IMR-90 (cell line): Measurements from ENCODE around the gene AP3B1. TPM values are rescaled to one million over a fixed set of nuclear protein-coding genes. Genes with fewer than 3 reads are reported as not detected.
"Not testable (repeated sequence)": the region's sequence is repeated elsewhere in the genome, so short reads cannot be mapped to it uniquely, and the experiment has no call there.

Source experiments
- ATAC-seq: fragments of 200-7000 bp; cut with Tn5 transposase; 2 replicates; pipeline ENCODE4 v1.9.1; 2020; ENCODE audit warnings: low read depth, mild to moderate bottlenecking, moderate library complexity
- BruUV-seq: library from RNA; stranded (reverse); fragments of 400-500 nt; replicated peaks from 2 replicates; lab custom pipeline; 2021; lab: Mats Ljungman, UMichigan
- CTCF ChIA-PET: fragments of 300-600 bp; formaldehyde crosslinking; extraction: SDS; loops from one replicate; lab custom pipeline; 2021; ENCODE audit warnings: antibody characterized with exemption; lab: Yijun Ruan, JAX
- POLR2A ChIA-PET: fragments of 300-600 bp; sonication (Branson Sonifier 250); formaldehyde crosslinking; loops from one replicate; lab custom pipeline; 2022; ENCODE audit warnings: antibody characterized with exemption; ENCODE audit not compliant: unreplicated experiment; lab: Charles Lee
- DNase-seq: peaks from one replicate; pipeline ENCODE4 v3.0.0; 2013
- H2AFZ ChIP-seq: replicated peaks from 2 replicates; pipeline ENCODE3; 2013; ENCODE audit warnings: low read length, mild to moderate bottlenecking; ENCODE audit not compliant: poor library complexity
- H2AK5ac ChIP-seq: 2 replicates; pipeline ENCODE4 v1.6.1; 2013; ENCODE audit warnings: low read depth, low read length, inconsistent platforms
- H2AK9ac ChIP-seq: replicated peaks from 2 replicates; pipeline ENCODE3; 2013; ENCODE audit warnings: mild to moderate bottlenecking, low read depth, low read length, moderate library complexity; ENCODE audit not compliant: poor library complexity
- H2BK120ac ChIP-seq: 2 replicates; pipeline ENCODE4 v1.6.1; 2013; ENCODE audit warnings: low read depth, low read length, inconsistent platforms
- H2BK15ac ChIP-seq: 3 replicates; pipeline ENCODE4 v1.6.1; 2013; ENCODE audit warnings: low read depth, low read length, inconsistent platforms
- H2BK20ac ChIP-seq: 2 replicates; pipeline ENCODE4 v1.6.1; 2013; ENCODE audit warnings: low read depth, mild to moderate bottlenecking, inconsistent platforms, low read length, moderate library complexity
- H2BK5ac ChIP-seq: 2 replicates; pipeline ENCODE4 v1.6.1; 2013; ENCODE audit warnings: mild to moderate bottlenecking, low read depth, low read length, inconsistent platforms; ENCODE audit not compliant: poor library complexity, severe bottlenecking
- H3K14ac ChIP-seq: replicated peaks from 2 replicates; pipeline ENCODE4 v1.6.1; 2013; ENCODE audit warnings: low read depth, low read length, inconsistent platforms
- H3K18ac ChIP-seq: 2 replicates; pipeline ENCODE4 v1.6.1; 2013; ENCODE audit warnings: low read depth, low read length, control low read depth
- H3K23ac ChIP-seq: 2 replicates; pipeline ENCODE4 v1.6.1; 2013; ENCODE audit warnings: low read depth, low read length, inconsistent platforms
- H3K27ac ChIP-seq: 2 replicates; pipeline ENCODE4 v1.5.1; 2013; ENCODE audit warnings: mild to moderate bottlenecking, control low read depth, low read length; ENCODE audit not compliant: insufficient read depth
- H3K27me3 ChIP-seq: 2 replicates; pipeline ENCODE4 v1.6.1; 2013; ENCODE audit warnings: low read length; ENCODE audit not compliant: control insufficient read depth, insufficient read depth
- H3K36me3 ChIP-seq: 2 replicates; pipeline ENCODE4 v1.6.1; 2013; ENCODE audit warnings: low read length, mixed read lengths; ENCODE audit not compliant: control insufficient read depth, insufficient read depth
- H3K4ac ChIP-seq: 2 replicates; pipeline ENCODE4 v1.6.1; 2013; ENCODE audit warnings: low read depth, low read length, inconsistent platforms
- H3K4me1 ChIP-seq: 2 replicates; pipeline ENCODE4 v1.6.1; 2013; ENCODE audit warnings: low read length, mixed read lengths; ENCODE audit not compliant: control insufficient read depth, insufficient read depth
- H3K4me2 ChIP-seq: 2 replicates; pipeline ENCODE4 v1.6.1; 2013; ENCODE audit warnings: low read depth, mild to moderate bottlenecking, control low read depth, low read length, moderate library complexity
- H3K4me3 ChIP-seq: 2 replicates; pipeline ENCODE4 v1.5.1; 2013; ENCODE audit warnings: low read depth, mild to moderate bottlenecking, control low read depth, low read length, moderate library complexity; ENCODE audit not compliant: insufficient read depth
- H3K56ac ChIP-seq: 2 replicates; pipeline ENCODE4 v1.6.1; 2013; ENCODE audit warnings: low read length, inconsistent platforms; ENCODE audit not compliant: insufficient read depth; ENCODE audit errors: extremely low read depth
- H3K79me1 ChIP-seq, 2 experiments: 2 replicates each; pipeline ENCODE4 v1.6.1; 2013; ENCODE audit warnings: low read length in 2 of 2, inconsistent platforms in 1 of 2, low read depth in 1 of 2
- H3K9ac ChIP-seq: 2 replicates; pipeline ENCODE4 v1.6.1; 2013; ENCODE audit warnings: low read depth, low read length, control low read depth
- H3K9me1 ChIP-seq: 2 replicates; pipeline ENCODE4 v1.6.1; 2013; ENCODE audit warnings: low read length, inconsistent platforms; ENCODE audit not compliant: insufficient read depth
- H3K9me3 ChIP-seq: 2 replicates; pipeline ENCODE4 v1.6.1; 2013; ENCODE audit warnings: low read length; ENCODE audit not compliant: control insufficient read depth, insufficient read depth
- H4K20me1 ChIP-seq: 2 replicates; pipeline ENCODE4 v1.6.1; 2013; ENCODE audit warnings: low read length, inconsistent platforms; ENCODE audit not compliant: insufficient read depth
- H4K5ac ChIP-seq: 2 replicates; pipeline ENCODE4 v1.6.1; 2013; ENCODE audit warnings: mild to moderate bottlenecking, low read depth, low read length, control low read depth
- H4K8ac ChIP-seq, 2 experiments: 2 replicates each; pipeline ENCODE4 v1.6.1; 2013; ENCODE audit warnings: low read depth in 2 of 2, low read length in 2 of 2, control low read depth in 1 of 2, inconsistent platforms in 1 of 2
- H4K91ac ChIP-seq: 2 replicates; pipeline ENCODE4 v1.6.1; 2013; ENCODE audit warnings: low read depth, low read length, inconsistent platforms; ENCODE audit not compliant: insufficient read depth
- WGBS, 2 experiments: methylation state at CpG; one replicate each; pipeline versions ENCODE4 v1.1.5 to v1.1.7; 2013; ENCODE audit warnings: missing lambda C conversion rate in 2 of 2; ENCODE audit not compliant: insufficient read length in 1 of 2; ENCODE audit errors: extremely low coverage in 2 of 2; 5-methylcytosine and 5-hydroxymethylcytosine counted together
- dilution Hi-C: fragments of 300-500 bp; cut with HindIII; formaldehyde crosslinking; loops from one replicate; pipeline ENCODE4 v1.14.3; 2018; ENCODE audit warnings: low sequenced_read_pairs; ENCODE audit not compliant: unreplicated experiment
- in situ Hi-C: fragments of 300-500 bp; cut with MboI; formaldehyde crosslinking; loops from 3 replicates; pipeline ENCODE4 v1.14.3; 2019; ENCODE audit warnings: low sequenced_read_pairs, inconsistent platforms, mixed read lengths
- intact Hi-C: fragments of 100-400 bp; cut with micrococcal nuclease; formaldehyde crosslinking; loops from 2 replicates; pipeline ENCODE4 v1.10.0; 2022
- polyA plus RNA-seq, 3 experiments: library from polyadenylated mRNA; depleted of rRNA; stranded (reverse); fragments of >200 nt; gene quantifications; 2 replicates each; pipeline ENCODE4 v1.2.3, GENCODE V29; 2012; ENCODE audit warnings: low replicate concordance in 1 of 3
- total RNA-seq: library from RNA; depleted of rRNA; stranded (reverse); fragments of >200 nt; gene quantifications from 2 replicates; pipeline ENCODE4 v1.2.3, GENCODE V29; 2012

AP3B1 gene
- total and polyA plus RNA-seq, 2 of the 4 experiments (the other 2 are of a cell fraction): 33.1 to 59.0 TPM

DNA sequence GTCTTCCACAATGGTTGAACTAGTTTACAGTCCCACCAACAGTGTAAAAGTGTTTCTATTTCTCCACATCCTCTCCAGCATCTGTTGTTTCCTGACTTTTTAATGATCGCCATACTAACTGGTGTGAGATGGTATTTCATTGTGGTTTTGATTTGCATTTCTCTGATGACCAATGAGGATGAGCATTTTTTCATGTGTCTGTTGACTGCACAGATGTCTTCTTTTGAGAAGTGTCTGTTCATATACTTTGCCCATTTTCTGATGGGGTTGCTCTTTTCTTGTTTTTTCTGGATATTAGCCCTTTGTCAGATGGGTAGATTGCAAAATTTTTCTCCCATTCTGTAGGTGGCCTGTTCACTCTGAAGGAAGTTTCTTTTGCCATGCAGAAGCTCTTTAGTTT lies 124.2 kb downstream of the AP3B1 start:
- H3K27me3 ChIP-seq, H4K5ac ChIP-seq, H3K18ac ChIP-seq, H3K4me1 ChIP-seq, H3K9me1 ChIP-seq, H3K4me2 ChIP-seq, H2BK15ac ChIP-seq, H3K79me1 ChIP-seq, H2BK5ac ChIP-seq, H3K4me3 ChIP-seq, H3K9me3 ChIP-seq, DNase-seq, H2BK20ac ChIP-seq, H2BK120ac ChIP-seq, POLR2A ChIA-PET, H3K23ac ChIP-seq, ATAC-seq, BruUV-seq, H3K14ac ChIP-seq, H2AK5ac ChIP-seq, CTCF ChIA-PET, H2AFZ ChIP-seq, H4K91ac ChIP-seq, H4K20me1 ChIP-seq, H3K4ac ChIP-seq, H2AK9ac ChIP-seq, H4K8ac ChIP-seq, in situ Hi-C loops, H3K27ac ChIP-seq, H3K56ac ChIP-seq, intact Hi-C loops, H3K9ac ChIP-seq, dilution Hi-C loops: not testable (repeated sequence)
- WGBS, 2 experiments: no CpG with 5 or more reads among the region's 1 CpG
- peaks cover 15% of the 10 kb centered on the region for H3K36me3 ChIP-seq
